Measurements from ENCODE around the gene ZNF175. TPM values are rescaled to one million over a fixed set of nuclear protein-coding genes. Genes with fewer than 3 reads are reported as not detected.

Gene ZNF175
- polyA plus RNA-seq, 1 donor = 6.6 TPM

DNA sequence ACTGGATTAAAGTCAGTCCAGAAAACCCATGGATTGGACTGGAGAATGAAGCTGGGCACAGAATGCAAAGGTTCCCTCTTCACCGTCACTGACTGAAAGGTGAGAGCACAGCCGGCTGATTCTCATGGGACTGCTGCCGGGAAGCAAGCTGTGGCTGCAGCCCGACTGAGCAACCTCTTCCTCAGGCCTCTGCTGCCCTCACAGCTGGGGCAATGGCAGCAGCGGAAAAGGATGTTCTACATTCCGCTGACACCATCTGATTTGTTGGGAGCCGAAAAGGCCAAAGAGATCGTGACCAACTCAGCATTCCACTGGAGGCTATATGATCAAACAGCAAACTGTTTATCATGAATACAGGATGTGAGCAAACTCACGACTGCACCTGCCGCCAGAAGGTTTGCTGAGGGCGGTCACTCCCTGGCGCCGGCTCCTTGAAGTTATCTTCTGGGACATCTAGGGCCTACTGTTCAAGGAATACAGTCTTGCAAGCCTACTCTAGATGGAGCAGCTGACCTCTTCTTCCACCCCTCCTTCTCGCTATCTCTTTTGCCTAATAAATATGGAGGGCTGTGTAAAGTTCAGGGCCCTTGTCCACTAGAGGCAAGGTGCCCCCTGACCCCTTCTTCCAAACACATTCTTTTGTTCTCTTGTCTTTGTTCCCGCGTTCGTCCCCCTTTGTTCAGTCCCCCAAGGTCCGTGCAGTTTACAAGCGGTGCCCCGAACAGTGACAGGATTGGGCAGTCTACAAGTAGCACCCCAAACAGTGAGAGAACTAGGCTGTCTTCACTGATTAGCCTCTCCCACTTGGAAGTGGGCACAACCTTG, 20.0 kb upstream of the ZNF175 start:
- no peak for DNase-seq

DNA sequence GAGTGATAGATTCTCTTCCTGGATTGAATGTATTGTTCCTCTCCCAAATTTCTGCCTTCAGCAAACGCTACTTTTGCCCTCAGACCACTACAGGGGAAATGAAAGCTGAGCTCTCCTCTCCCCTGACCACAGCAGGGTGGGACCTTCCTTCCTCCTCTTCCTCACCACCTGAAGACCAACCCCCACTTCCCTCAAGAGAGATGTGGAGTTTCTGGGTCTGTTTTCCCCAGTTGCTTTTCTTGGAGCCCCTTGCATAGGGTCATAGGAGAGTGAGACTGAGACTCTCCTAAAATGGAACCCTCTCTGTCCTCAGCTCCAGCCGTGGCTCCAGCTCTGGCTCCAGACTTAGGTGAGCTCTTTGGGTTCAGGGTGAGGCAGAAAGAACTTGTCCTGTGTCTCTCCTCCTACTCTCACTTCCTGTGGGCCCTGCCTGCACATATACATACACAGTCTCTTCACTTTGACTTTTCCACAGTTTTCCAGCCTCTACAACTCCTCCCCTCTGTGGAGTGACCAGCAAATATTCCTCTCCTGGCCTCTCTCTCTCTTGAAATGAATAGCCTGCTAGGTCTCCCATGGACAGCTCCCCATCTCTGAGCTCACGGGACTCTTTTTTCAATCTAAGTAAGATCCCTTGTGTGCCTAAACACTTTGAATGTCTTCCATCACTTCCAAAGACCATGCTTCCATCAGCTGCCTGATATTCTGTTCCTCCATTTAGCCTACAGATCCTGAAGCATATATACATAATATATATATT, 19.2 kb upstream of the ZNF175 start:
- DNase-seq = no peak

DNA sequence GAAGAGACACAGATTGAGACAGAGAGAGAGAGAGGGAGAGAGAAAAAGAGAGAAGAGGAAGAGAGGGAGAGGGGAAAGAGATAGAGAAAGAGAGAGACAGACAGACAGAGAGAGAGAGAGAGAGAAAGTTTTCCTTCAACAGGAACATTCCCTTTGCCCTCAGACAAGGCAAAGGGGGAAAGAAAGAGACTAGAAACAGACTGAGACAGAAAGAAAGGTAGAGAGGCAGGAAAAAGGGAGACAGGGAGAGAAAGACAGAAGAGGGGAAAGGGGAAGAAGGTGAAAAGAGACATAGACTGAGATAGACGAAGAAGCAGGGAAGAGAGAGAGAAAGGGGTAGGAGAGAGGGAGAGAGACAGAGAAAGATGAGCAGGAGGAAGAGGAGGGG, 18.5 kb upstream of the ZNF175 start:
- DNase-seq = no peak

DNA sequence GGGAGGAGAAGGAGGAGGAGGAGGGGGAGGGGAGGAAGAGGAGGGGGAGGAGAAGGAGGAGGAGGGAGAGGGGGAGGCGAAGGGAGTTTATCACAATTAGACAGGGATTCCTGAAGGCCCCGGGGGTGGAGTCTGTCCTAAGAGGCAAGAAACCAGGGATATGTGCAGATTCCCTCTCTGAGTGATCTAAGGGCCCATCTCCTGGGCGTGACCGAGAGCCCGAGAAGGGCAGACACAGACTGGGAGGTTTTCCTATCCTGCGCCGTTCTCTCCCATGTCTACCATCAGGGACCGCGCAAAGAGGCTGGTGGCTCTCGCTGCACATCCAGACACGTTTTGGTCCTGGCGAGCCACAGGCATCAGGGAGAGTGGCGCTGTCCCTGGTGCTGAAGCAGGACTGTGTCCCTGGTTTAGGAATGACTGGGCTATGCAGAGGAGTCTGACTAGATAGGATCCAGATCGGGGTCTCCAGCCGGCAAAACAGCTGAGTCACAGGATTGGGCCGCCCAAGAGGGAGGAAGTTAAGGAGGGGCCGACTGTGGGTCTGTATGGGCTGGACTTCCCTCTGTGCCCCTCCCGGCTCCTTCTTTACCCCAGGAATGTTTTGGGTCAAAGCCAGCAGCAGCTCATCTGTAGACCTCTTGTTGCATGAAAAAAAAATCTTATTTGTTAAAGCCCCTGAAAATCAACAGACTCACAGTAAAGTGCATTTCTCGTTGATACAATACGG, 17.9 kb upstream of the ZNF175 start:
- DNase-seq = peak; percentile 80

DNA sequence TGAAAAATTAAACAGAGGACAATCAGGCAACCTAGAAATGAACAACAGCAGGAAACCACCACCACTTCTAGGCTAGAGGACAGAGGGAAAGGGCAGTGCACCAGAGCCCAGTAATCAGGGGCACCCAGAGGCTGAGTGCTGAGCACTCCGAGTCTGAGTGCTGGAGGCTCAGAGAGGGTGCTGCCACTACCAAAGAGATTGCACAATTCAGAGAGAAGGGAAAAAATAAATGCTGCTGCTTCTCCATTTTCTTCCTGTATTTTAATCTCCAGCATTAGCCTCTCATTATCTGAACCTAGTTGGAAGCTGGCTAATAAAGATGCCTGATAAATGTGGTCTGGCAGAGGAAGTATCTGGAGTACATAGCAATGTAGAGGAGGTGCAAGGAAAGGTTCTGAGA, 11.8 kb upstream of the ZNF175 start:
- DNase-seq = no peak

- DNase-seq = no peak
Observed at GRCh38 chr19:51560339-51560738, 10.7 kb upstream of the ZNF175 start.

GRCh38 chr19:51564791-51565190, 6.3 kb upstream of the ZNF175 start:
- DNase-seq = no peak

GRCh38 chr19:51565583-51565982, 5.5 kb upstream of the ZNF175 start:
- DNase-seq = no peak

DNA sequence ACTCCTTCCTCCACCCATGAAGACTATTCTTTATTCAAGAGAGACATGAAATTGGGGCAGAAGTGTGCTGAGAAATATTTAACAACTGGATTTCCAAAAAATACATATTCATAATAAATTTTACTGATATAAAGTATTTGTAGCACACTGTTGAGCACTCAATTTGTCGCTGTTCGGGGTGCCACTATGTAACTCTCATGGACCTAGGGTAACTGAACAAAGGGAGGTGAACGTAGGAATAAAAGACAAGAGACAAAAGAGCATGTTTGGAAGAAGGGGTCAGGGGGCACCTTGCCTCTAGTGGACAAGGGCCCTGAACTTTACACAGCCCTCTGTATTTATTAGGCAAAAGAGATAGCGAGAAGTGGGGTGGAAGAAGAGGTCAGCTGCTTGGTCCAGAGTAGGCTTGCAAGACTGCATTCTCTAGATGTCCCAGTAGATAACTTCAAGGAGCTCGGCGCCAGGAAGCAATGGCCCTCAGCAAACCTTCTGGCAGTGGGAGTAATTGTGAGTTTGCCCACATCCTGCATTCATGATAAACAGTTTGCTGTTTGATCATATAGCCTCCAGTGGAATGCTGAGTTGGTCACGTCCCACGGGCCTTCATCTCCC, 4.5 kb upstream of the ZNF175 start:
- no peak for DNase-seq

DNA sequence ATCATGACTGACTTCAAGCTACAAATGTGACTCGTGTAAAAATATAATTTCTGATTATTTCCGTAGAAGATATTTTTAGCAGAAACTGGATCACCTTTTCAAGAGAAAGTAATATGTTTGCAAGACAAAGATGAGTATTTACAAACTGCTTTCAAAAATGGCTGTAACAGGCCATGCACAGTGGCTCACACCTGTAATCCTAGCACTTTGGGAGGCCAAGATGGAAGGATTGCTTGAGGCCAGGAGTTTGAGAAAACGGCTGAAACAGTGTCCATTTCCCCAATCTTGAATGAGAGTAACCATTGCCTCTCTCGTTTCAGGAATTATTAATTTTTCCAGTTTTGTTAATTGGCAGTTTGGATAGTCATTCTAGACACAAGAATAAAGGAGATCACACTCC, 3.5 kb upstream of the ZNF175 start:
- DNase-seq = no peak

DNA sequence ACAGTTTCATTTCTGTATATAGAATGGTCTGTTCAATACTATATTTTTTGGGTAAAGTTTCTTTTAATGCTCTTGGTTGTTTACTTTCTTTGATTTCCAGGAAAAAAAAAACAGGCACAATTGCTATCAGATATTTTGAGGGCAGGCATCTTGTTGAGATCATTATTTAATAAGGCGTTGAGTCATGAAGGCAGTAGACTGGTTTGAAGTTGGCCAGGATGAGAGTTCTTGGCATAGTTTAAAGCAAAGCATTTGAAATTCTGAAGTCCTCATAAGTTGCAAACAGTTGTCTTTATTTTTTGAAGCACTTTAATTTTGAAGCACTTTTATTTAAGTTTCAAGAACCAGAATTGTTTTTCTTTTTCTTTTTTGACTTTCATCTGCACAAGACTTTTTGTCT, 2.6 kb upstream of the ZNF175 start:
- DNase-seq = no peak

DNA sequence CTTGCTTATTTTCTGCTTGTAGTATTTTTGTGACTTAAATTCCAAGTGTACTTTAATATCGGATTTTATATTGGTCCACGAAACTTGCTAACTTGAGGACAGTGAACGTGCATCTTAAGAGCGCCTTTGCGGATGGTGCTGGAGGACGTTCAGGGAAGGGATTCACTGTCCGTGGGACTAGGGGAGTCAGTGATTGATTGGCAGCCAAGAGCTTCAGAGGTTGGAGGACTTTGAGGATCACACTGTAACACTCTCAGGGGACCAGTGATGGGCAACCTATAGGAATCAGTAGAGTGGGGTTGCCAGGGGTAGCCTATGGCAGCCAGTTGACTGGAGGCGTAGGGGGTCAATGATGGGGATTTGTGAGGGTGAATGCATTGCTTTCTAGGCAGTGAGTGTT, 516 bp downstream of the ZNF175 start:
- no peak for DNase-seq

DNA sequence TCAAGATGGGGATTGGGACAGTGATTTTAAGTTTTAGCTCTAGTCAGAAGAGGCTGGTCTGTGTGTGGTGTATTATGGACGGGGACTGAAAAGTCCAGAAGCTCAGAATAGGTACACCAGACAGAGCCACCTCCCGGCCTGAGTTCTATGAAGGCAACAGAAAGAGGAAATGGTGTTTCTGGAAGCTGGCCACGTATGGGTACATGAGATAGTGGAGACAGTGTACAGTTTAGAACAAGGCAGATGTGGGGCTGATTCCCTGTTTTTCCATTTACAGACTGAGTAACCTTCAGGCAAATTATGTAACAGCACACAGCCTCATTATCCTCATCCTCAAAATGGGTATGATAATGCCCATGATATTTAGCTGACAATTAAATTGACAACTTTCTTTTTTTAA, 1.3 kb downstream of the ZNF175 start:
- DNase-seq = no peak

- no peak for DNase-seq
Observed at GRCh38 chr19:51572908-51573307, 1.8 kb downstream of the ZNF175 start.

DNA sequence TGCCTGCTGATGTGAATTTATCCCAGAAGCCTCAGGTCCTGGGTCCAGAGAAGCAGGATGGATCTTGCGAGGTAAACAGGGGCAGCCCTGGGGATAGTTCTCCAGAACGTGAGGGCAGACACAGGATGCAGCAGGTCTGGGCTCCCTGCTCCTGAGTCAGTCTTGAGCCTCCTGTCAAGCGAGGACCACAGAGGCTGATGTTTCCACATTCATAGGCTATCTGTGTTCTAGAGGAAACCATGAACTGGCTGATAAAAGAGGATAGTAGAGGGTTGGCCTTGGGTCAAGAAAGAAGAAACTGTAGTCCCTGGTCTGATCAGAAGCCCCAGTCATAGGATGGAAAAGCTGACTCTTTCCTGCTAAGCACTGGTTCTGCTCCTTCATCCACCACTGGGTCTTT, 2.2 kb downstream of the ZNF175 start:
- no peak for DNase-seq

DNA sequence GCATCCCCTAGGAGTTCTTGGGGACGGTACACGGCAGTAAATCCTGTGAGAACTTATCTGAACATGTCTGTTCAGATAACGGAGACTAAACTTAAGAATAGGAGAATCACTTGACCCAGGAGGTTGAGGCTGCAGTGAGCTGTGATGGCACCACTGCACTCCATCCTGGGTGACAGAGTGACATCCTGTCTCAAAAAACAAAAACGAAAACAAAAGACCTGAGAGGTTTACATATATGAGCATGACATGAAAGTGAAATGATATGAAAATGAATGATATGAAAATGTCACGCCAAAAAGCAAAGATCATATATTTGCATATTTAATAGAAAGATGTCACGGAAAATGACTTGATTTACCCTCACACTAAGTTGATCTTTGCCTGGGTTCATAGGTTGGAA, 5.8 kb downstream of the ZNF175 start:
- DNase-seq = no peak

- no peak for DNase-seq
Observed at GRCh38 chr19:51586103-51586728, 15.1 kb downstream of the ZNF175 start.

DNA sequence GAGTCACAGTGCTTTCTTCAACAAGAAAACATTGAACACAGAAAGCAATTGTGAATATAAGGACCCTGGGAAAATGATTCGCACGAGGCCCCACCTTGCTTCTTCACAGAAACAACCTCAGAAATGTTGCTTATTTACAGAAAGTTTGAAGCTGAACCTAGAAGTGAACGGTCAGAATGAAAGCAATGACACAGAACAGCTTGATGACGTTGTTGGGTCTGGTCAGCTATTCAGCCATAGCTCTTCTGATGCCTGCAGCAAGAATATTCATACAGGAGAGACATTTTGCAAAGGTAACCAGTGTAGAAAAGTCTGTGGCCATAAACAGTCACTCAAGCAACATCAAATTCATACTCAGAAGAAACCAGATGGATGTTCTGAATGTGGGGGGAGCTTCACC, 15.7 kb downstream of the ZNF175 start:
- no peak for DNase-seq

GRCh38 chr19:51587264-51588191, 16.4 kb downstream of the ZNF175 start:
- no peak for DNase-seq

GRCh38 chr19:51589511-51589910, 18.4 kb downstream of the ZNF175 start:
- no peak for DNase-seq

- no peak for DNase-seq
Observed at GRCh38 chr19:51590441-51590840, 19.4 kb downstream of the ZNF175 start.
